ENCODE results near the gene FOXK2. TPM values are rescaled to one million over a fixed set of nuclear protein-coding genes. Genes with fewer than 3 reads are reported as not detected.
A peak's percentile ranks its signal among the peaks of the same experiment; 100 is the strongest.

FOXK2 gene
- total RNA-seq, 1 donor from 2014 or later: 97.4 TPM

DNA sequence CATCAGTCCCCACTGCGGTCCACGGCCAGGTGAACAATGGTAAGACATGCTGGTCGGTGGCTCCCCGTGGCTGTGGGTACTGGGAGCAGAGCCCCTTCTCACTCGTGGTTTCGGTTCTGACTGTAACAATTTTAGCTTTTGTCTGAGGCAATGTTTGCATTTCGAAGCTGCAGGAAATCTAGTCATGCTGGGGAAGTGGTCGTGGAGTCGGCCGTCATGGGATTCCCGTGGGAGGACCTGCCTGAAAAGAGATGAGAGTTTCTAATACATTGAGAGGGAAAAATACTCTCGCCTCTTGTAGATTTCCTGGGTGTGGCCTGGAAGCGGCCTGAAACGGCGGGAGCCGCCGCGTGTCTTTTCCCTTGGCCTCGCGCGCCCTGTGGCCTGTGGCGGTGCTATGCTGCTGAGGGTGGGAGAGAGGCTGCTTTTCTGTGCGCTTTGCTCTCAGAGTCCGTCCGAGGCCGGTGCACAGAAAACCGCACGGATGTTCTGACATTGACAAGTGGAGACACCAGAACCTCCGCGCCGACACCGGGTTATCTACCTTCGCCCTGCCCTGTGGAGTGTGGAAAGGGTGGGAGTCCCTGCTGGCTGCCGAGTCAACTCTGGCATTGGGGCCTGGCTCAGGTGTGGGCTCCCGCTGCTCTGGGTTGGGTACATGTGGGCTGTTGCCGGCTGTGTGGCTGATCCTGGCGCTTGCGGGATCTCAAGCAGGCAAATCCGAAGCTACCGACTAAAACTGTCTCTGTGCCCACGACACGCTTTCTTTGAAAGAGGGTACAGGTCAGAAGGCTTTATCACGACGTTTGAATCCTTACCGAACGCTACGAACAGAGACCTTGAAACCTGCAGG, 67.9 kb downstream of the FOXK2 start:
- H3K27ac Mint-ChIP-seq: peak overlapping the region; percentile 35
- H3K27me3 Mint-ChIP-seq: no peaks in the 10 kb centered on the region
- H3K9me3 Mint-ChIP-seq: no peaks in the 10 kb centered on the region
- peaks cover 22% of the 10 kb centered on the region for H3K4me1 Mint-ChIP-seq
- peaks cover 43% of the 10 kb centered on the region for H3K36me3 Mint-ChIP-seq (ENCODE audit: low read depth)
- no peak overlapping the region for H3K4me3 Mint-ChIP-seq
- intact Hi-C loops (cut with micrococcal nuclease): no loop called here
- DNase-seq: no peak

DNA sequence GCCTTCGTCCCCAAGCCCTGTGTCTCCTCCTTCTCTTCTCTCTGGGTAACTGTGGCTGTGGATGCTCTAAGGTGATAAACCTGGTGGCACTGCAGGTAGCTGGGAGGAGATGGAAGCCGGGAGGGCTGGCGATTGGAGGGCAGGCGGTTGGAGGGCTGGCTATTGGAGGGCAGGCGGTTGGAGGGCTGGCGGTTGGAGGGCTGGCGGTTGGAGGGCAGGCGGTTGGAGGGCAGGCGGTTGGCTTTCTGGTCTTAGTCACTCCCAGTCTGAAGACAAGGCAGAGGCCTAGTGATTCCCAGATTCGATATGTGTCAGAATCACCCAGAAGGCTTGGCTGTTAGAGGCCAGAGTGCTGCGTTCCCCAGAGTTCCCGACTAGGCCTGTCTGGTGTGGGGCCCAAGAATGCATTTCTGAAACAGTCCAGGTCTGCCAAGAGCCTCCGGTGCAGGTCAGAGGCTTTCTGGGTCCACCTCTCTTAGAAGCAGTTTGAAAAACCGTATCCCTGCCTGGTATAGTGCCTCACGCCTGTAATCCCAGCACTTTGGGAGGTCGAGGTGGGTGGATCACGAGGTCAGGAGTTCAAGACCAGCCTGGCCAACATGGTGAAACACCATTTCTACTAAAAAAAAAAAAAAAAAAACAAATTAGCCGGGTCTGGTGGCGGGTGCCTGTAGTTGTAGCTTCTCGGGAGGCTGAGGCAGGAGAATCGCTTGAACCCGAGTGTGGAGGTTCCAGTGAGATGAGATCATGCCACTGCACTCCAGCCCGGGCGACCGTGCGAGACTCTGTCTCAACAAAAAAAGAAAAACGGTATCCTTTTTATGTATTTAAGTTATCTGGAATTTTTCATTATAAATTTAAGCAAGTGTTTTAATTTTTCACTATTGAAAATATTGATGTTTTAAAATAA, 69.0 kb downstream of the FOXK2 start:
- intact Hi-C loops (cut with micrococcal nuclease): no loop called here
- peaks cover 33% of the 10 kb centered on the region for H3K4me1 Mint-ChIP-seq
- H3K27ac Mint-ChIP-seq: no peak overlapping the region

GRCh38 chr17:82589851-82590180, 70.3 kb downstream of the FOXK2 start:
- Mint-ChIP-seq H3K27ac (peak overlapping the region; percentile 61), H3K4me3 (no peak overlapping the region), H3K27me3 (no peaks in the 10 kb centered on the region), H3K4me1 (peaks cover 41% of the 10 kb centered on the region), H3K9me3 (no peaks in the 10 kb centered on the region), H3K36me3 (ENCODE audit: low read depth) (peaks cover 39% of the 10 kb centered on the region)
- intact Hi-C loops (cut with micrococcal nuclease): no loop called here
- no peak for DNase-seq

More for the DNA sequence above, 69.0 kb downstream of the FOXK2 start:
- no peak overlapping the region for H3K4me3 Mint-ChIP-seq
- H3K9me3 Mint-ChIP-seq: no peaks in the 10 kb centered on the region
- no peaks in the 10 kb centered on the region for H3K27me3 Mint-ChIP-seq
- DNase-seq: no peak
- H3K36me3 Mint-ChIP-seq (ENCODE audit: low read depth): peaks cover 41% of the 10 kb centered on the region

DNA sequence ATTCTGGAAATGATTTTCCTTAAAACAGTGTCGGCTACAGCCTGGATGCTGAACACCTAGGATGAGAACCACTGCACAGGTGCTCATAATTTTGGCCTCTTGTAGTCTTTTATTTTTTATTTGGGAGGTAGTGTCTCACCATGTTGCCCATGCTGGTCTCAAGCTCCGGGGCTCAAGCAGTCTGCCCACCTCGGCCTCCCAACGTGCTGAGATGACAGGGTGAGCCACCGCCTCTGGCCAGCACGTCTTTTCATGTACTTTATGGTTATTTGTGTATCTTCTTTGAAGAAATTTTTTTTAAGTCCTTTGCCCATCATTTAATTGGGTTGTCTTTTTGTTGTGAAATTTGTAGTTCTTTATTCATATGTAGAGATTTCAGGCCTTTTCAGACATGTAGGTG, 70.7 kb downstream of the FOXK2 start:
- H3K9me3 Mint-ChIP-seq: no peaks in the 10 kb centered on the region
- H3K4me1 Mint-ChIP-seq: peaks cover 41% of the 10 kb centered on the region
- intact Hi-C loops (cut with micrococcal nuclease): no loop called here
- no peak overlapping the region for H3K4me3 Mint-ChIP-seq
- no peaks in the 10 kb centered on the region for H3K27me3 Mint-ChIP-seq
- DNase-seq: no peak
- H3K27ac Mint-ChIP-seq: peak overlapping the region; percentile 61
- H3K36me3 Mint-ChIP-seq (ENCODE audit: low read depth): peaks cover 37% of the 10 kb centered on the region

DNA sequence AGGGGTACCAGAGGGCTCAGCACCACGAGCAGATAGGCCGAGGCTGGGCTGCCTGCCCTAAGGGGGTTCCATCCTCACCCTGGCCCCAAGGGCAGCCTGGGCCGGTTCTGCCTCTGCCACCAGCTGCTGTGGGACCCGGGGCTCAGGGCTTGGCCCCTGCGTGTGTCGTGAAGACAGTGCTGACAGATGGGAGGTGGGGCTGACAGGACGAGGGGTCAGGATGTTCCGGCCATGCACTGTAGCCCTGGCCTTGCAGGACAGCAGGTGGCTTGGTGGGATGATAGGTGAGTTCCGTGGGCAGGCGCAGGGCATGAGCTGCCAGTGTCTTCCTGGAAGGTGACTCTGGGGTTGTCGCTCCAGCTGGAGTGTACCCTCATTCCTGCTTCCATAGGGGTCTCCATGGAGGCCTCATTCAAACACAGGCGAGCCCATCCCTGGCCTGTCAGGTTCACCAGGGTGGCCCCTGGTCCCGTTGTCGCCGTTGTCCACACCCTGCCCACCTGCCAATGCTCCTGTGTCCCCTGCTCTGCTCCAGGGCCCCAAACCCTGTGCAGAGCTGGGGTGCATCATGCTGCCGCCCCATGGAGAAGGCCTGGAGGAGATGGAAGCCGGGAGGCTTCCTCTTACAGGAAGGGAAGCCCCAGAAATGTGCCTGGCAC, 71.5 kb downstream of the FOXK2 start:
- intact Hi-C loops (cut with micrococcal nuclease): no loop called here
- no peak for DNase-seq
- Mint-ChIP-seq H3K4me3 (no peak overlapping the region), H3K4me1 (peaks cover 40% of the 10 kb centered on the region), H3K9me3 (no peaks in the 10 kb centered on the region), H3K27me3 (no peaks in the 10 kb centered on the region), H3K27ac (peak overlapping the region; percentile 88), H3K36me3 (ENCODE audit: low read depth) (peaks cover 30% of the 10 kb centered on the region)

- intact Hi-C loops (cut with micrococcal nuclease): no loop called here
- no peaks in the 10 kb centered on the region for H3K9me3 Mint-ChIP-seq
- H3K27ac Mint-ChIP-seq: peak overlapping the region; percentile 88
- H3K4me3 Mint-ChIP-seq: peak overlapping the region; percentile 81
- DNase-seq: peak; percentile 63
- no peaks in the 10 kb centered on the region for H3K27me3 Mint-ChIP-seq
- H3K36me3 Mint-ChIP-seq (ENCODE audit: low read depth): peaks cover 28% of the 10 kb centered on the region
- H3K4me1 Mint-ChIP-seq: peaks cover 36% of the 10 kb centered on the region
Observed at GRCh38 chr17:82592289-82592766, 72.8 kb downstream of the FOXK2 start.

- H3K4me3 Mint-ChIP-seq: peak overlapping the region; percentile 81
- peaks cover 24% of the 10 kb centered on the region for H3K36me3 Mint-ChIP-seq (ENCODE audit: low read depth)
- peak overlapping the region; percentile 88 for H3K27ac Mint-ChIP-seq
- peaks cover 34% of the 10 kb centered on the region for H3K4me1 Mint-ChIP-seq
- no peaks in the 10 kb centered on the region for H3K9me3 Mint-ChIP-seq
- intact Hi-C loops (cut with micrococcal nuclease): no loop called here
- no peaks in the 10 kb centered on the region for H3K27me3 Mint-ChIP-seq
- peak; percentile 88 for DNase-seq
Observed at GRCh38 chr17:82592767-82593589, 73.4 kb downstream of the FOXK2 start.

- Mint-ChIP-seq H3K27me3 (no peaks in the 10 kb centered on the region), H3K4me3 (peak overlapping the region; percentile 81), H3K4me1 (peaks cover 32% of the 10 kb centered on the region), H3K27ac (peak overlapping the region; percentile 88), H3K9me3 (no peaks in the 10 kb centered on the region), H3K36me3 (ENCODE audit: low read depth) (peaks cover 22% of the 10 kb centered on the region)
- intact Hi-C loops (cut with micrococcal nuclease): no loop called here
- DNase-seq: no peak
Observed at GRCh38 chr17:82593590-82594087, 74.1 kb downstream of the FOXK2 start.

- no peaks in the 10 kb centered on the region for H3K9me3 Mint-ChIP-seq
- H3K36me3 Mint-ChIP-seq (ENCODE audit: low read depth): peaks cover 25% of the 10 kb centered on the region
- H3K27me3 Mint-ChIP-seq: no peaks in the 10 kb centered on the region
- peak overlapping the region; percentile 81 for H3K4me3 Mint-ChIP-seq
- no peak for DNase-seq
- intact Hi-C loops (cut with micrococcal nuclease): no loop called here
- peak overlapping the region; percentile 88 for H3K27ac Mint-ChIP-seq
- peaks cover 32% of the 10 kb centered on the region for H3K4me1 Mint-ChIP-seq
Observed at GRCh38 chr17:82594571-82594970, 75.0 kb downstream of the FOXK2 start.

- no peak for DNase-seq
- peaks cover 27% of the 10 kb centered on the region for H3K36me3 Mint-ChIP-seq (ENCODE audit: low read depth)
- H3K4me3 Mint-ChIP-seq: no peak overlapping the region
- no peak overlapping the region for H3K27ac Mint-ChIP-seq
- H3K27me3 Mint-ChIP-seq: no peaks in the 10 kb centered on the region
- intact Hi-C loops (cut with micrococcal nuclease): no loop called here
- H3K4me1 Mint-ChIP-seq: peaks cover 30% of the 10 kb centered on the region
- no peaks in the 10 kb centered on the region for H3K9me3 Mint-ChIP-seq
Observed at GRCh38 chr17:82595893-82596292, 76.4 kb downstream of the FOXK2 start.

- Mint-ChIP-seq H3K36me3 (ENCODE audit: low read depth) (peaks cover 31% of the 10 kb centered on the region), H3K9me3 (no peaks in the 10 kb centered on the region), H3K4me3 (no peak overlapping the region), H3K27me3 (no peaks in the 10 kb centered on the region), H3K4me1 (peaks cover 30% of the 10 kb centered on the region), H3K27ac (no peak overlapping the region)
- no peak for DNase-seq
- intact Hi-C loops (cut with micrococcal nuclease): no loop called here
Observed at GRCh38 chr17:82596296-82596695, 76.8 kb downstream of the FOXK2 start.

DNA sequence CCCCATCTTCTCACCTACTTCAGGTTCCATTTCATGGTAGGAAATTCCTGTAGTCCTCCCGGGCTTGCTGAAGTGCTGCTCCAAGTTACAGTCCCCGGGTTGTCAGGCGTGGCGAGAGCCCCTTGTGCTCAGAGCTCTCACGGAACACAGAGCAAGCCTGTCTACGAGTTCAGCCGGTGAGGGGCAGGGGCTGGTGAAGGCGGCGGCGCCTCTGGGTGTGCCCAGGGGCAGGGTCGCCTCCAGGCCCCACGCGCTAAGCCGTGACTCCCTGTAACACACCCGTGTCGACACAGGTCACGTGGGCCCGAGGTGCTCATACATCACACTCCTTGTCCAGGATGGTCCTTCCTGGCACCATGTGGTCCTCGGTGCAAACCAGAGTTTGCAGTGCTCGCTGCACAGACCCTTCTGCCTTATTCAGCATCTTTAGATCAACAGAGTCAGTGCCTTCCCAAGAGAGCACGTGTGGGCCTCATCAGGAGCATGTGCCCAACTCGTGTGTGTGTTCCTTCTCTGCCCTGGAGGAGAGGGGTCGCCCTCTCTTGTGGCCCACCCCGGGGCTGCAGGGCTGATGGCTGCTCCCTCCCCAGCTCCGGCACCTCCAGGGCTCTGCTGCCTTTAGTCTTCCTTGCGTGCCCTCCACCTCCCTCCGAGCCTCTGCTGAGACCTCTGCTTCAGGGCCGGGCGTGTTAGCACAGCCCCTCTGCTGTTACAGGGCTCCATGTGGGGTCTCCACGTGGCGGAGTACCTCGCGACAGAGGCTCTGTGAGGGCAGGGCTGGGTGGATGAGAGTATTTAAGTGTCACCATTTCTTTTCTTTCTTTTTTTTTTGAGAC, 77.5 kb downstream of the FOXK2 start:
- Mint-ChIP-seq H3K4me1 (peaks cover 25% of the 10 kb centered on the region), H3K9me3 (no peaks in the 10 kb centered on the region), H3K4me3 (no peak overlapping the region), H3K27ac (no peak overlapping the region), H3K27me3 (no peaks in the 10 kb centered on the region), H3K36me3 (ENCODE audit: low read depth) (peaks cover 34% of the 10 kb centered on the region)
- DNase-seq: no peak
- intact Hi-C loops (cut with micrococcal nuclease): no loop called here
